C4-2B (cell line): ENCODE measurements around the gene WRAP73.

Experiments used
- CTCF ChIP-seq: fragments of 450-650 bp; conservative IDR thresholded peaks from 2 replicates; pipeline ENCODE4 v1.5.1; 2017; ENCODE audit warnings: mild to moderate bottlenecking
- ZFX ChIP-seq: fragments of 450-650 bp; IDR thresholded peaks from 2 replicates; pipeline ENCODE4 v1.6.1; 2017

DNA sequence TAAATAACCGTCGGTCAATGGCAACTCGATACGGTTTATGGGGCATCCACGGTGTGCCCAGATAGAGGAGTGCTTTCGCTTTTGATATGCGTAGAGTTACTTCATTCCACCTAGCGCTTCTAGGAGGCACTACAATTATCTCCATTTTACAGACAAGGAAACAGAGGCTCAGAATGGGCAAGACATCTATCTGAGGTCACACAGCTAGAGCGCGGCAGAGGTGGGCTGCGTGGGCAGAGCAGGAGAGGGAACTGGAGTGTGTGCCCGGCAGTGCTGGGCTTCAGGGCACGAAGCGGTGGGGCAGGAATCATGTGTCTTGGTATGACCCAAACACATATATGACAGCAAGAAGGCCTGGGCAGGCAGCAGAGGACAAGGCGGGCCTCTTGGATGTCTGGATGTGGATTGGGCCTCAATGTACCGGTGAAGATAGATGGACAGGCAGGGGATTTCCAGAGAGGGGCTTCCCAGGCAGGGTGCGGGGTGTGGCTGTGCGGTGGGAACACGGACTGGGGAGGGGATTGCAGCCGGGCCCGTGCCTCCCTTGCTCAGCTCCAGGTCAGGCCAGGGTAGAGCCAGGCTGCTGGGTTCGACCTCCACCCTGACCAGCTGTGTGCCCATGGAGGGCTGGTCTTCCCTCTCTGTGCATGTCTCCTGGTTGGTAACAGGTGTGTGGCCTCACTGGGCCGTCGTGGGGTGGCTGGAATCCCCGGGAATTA lies 23.6 kb upstream of the WRAP73 start:
- TF ChIP-seq CTCF (no peak), ZFX (no peak)
